ENCODE results near the gene GCNT2.

The GCNT2 gene

GRCh38 chr6:10626154-10626741 is 105.1 kb downstream of the GCNT2 start:
- Histone ChIP-seq H3K4me1 (ENCODE audit: control insufficient read depth in 1 of 2, insufficient read depth in 2 of 2, low read length in 2 of 2) (no peaks in the 10 kb centered on the region), H2AFZ (ENCODE audit: insufficient read depth, low read length, poor library complexity) (no peak overlapping the region), H3K79me2 (ENCODE audit: control insufficient read depth, insufficient read depth, low read length, poor library complexity) (no peaks in the 10 kb centered on the region), H2BK120ac (ENCODE audit: insufficient read depth, low read length, poor library complexity) (no peak overlapping the region), H3K4me2 (ENCODE audit: low read length) (no peak overlapping the region), H3K27ac (ENCODE audit: low read depth, low read length) (no peak overlapping the region), H4K91ac (ENCODE audit: low read depth, low read length) (no peak overlapping the region), H3K4me3 (ENCODE audit: low read depth, low read length) (no peak overlapping the region), H3K18ac (ENCODE audit: low read length) (no peak overlapping the region), H3K9ac (ENCODE audit: low read length) (no peak overlapping the region), H4K8ac (ENCODE audit: low read depth, low read length) (no peak overlapping the region), H3K36me3 (ENCODE audit: control insufficient read depth in 1 of 2, insufficient read depth in 2 of 2, low read length in 2 of 2) (peaks cover 9 to 18% of the 10 kb centered on the region in 2 experiments), H3K4ac (ENCODE audit: low read depth, low read length) (no peak overlapping the region), H3K79me1 (ENCODE audit: low read length) (no peaks in the 10 kb centered on the region), H3K23ac (ENCODE audit: low read length) (no peak overlapping the region), H2BK12ac (ENCODE audit: low read length) (no peak overlapping the region), H3K9me3 (ENCODE audit: insufficient read depth, low read depth, low read length) (no peaks in the 10 kb centered on the region), H2BK5ac (ENCODE audit: low read depth, low read length, poor library complexity) (no peak overlapping the region), H4K12ac (ENCODE audit: low read depth, low read length) (no peak overlapping the region), H2AK5ac (ENCODE audit: low read length) (no peak overlapping the region), H3K14ac (ENCODE audit: low read length) (no peak overlapping the region), H3K27me3 (ENCODE audit: insufficient read depth, low read length) (no peaks in the 10 kb centered on the region)
- peak; percentile 45 to 81 for DNase-seq
- no CpG with 5 or more reads among the region's 9 CpGs for WGBS (ENCODE audit: extremely low coverage, insufficient coverage, insufficient read length)

- no peak overlapping the region for H3K9ac ChIP-seq (ENCODE audit: low read length)
- H3K14ac ChIP-seq (ENCODE audit: low read length): no peak overlapping the region
- no peaks in the 10 kb centered on the region for H3K4me1 ChIP-seq (ENCODE audit: control insufficient read depth in 1 of 2, insufficient read depth in 2 of 2, low read length in 2 of 2)
- no peak overlapping the region for H2AFZ ChIP-seq (ENCODE audit: insufficient read depth, low read length, poor library complexity)
- no peak overlapping the region for H3K27ac ChIP-seq (ENCODE audit: low read depth, low read length)
- H3K4me2 ChIP-seq (ENCODE audit: low read length): no peak overlapping the region
- H2BK5ac ChIP-seq (ENCODE audit: low read depth, low read length, poor library complexity): no peak overlapping the region
- no peaks in the 10 kb centered on the region for H3K27me3 ChIP-seq (ENCODE audit: insufficient read depth, low read length)
- no CpG with 5 or more reads among the region's 1 CpG for WGBS (ENCODE audit: extremely low coverage, insufficient coverage, insufficient read length)
- H4K8ac ChIP-seq (ENCODE audit: low read depth, low read length): no peak overlapping the region
- H3K18ac ChIP-seq (ENCODE audit: low read length): no peak overlapping the region
- H2BK120ac ChIP-seq (ENCODE audit: insufficient read depth, low read length, poor library complexity): no peak overlapping the region
- H3K9me3 ChIP-seq (ENCODE audit: insufficient read depth, low read depth, low read length): no peaks in the 10 kb centered on the region
- H2BK12ac ChIP-seq (ENCODE audit: low read length): no peak overlapping the region
- H3K4me3 ChIP-seq (ENCODE audit: low read depth, low read length): no peak overlapping the region
- H2AK5ac ChIP-seq (ENCODE audit: low read length): no peak overlapping the region
- no peak overlapping the region for H4K12ac ChIP-seq (ENCODE audit: low read depth, low read length)
- no peak for DNase-seq
- no peaks in the 10 kb centered on the region for H3K79me1 ChIP-seq (ENCODE audit: low read length)
- no peak overlapping the region for H3K23ac ChIP-seq (ENCODE audit: low read length)
- H3K79me2 ChIP-seq (ENCODE audit: control insufficient read depth, insufficient read depth, low read length, poor library complexity): no peaks in the 10 kb centered on the region
- no peak overlapping the region for H3K4ac ChIP-seq (ENCODE audit: low read depth, low read length)
- H3K36me3 ChIP-seq (ENCODE audit: control insufficient read depth in 1 of 2, insufficient read depth in 2 of 2, low read length in 2 of 2): peaks cover 3 to 9% of the 10 kb centered on the region in 2 experiments
- H4K91ac ChIP-seq (ENCODE audit: low read depth, low read length): no peak overlapping the region
Observed at GRCh38 chr6:10627800-10628199, 106.6 kb downstream of the GCNT2 start.

GRCh38 chr6:10630178-10630577 is 109.0 kb downstream of the GCNT2 start:
- H3K4me3 ChIP-seq (ENCODE audit: low read depth, low read length): no peak overlapping the region
- H3K14ac ChIP-seq (ENCODE audit: low read length): no peak overlapping the region
- DNase-seq: peak in 1 of 2 donors; percentile 42
- H3K79me2 ChIP-seq (ENCODE audit: control insufficient read depth, insufficient read depth, low read length, poor library complexity): no peaks in the 10 kb centered on the region
- H2AFZ ChIP-seq (ENCODE audit: insufficient read depth, low read length, poor library complexity): no peak overlapping the region
- H3K4ac ChIP-seq (ENCODE audit: low read depth, low read length): no peak overlapping the region
- no peak overlapping the region for H3K23ac ChIP-seq (ENCODE audit: low read length)
- no peak overlapping the region for H4K8ac ChIP-seq (ENCODE audit: low read depth, low read length)
- no peak overlapping the region for H4K12ac ChIP-seq (ENCODE audit: low read depth, low read length)
- no peak overlapping the region for H2BK120ac ChIP-seq (ENCODE audit: insufficient read depth, low read length, poor library complexity)
- no peak overlapping the region for H3K4me2 ChIP-seq (ENCODE audit: low read length)
- no peak overlapping the region for H2AK5ac ChIP-seq (ENCODE audit: low read length)
- H3K36me3 ChIP-seq (ENCODE audit: control insufficient read depth in 1 of 2, insufficient read depth in 2 of 2, low read length in 2 of 2): peaks cover 3 to 7% of the 10 kb centered on the region in 2 experiments
- peaks cover 2% of the 10 kb centered on the region for H3K79me1 ChIP-seq (ENCODE audit: low read length)
- H3K9me3 ChIP-seq (ENCODE audit: insufficient read depth, low read depth, low read length): no peaks in the 10 kb centered on the region
- no peak overlapping the region for H3K27ac ChIP-seq (ENCODE audit: low read depth, low read length)
- no peaks in the 10 kb centered on the region for H3K27me3 ChIP-seq (ENCODE audit: insufficient read depth, low read length)
- peaks cover 2 to 6% of the 10 kb centered on the region in 2 experiments for H3K4me1 ChIP-seq (ENCODE audit: control insufficient read depth in 1 of 2, insufficient read depth in 2 of 2, low read length in 2 of 2)
- WGBS (ENCODE audit: extremely low coverage, insufficient coverage, insufficient read length): no CpG with 5 or more reads among the region's 1 CpG
- no peak overlapping the region for H4K91ac ChIP-seq (ENCODE audit: low read depth, low read length)
- H2BK12ac ChIP-seq (ENCODE audit: low read length): no peak overlapping the region
- no peak overlapping the region for H2BK5ac ChIP-seq (ENCODE audit: low read depth, low read length, poor library complexity)
- no peak overlapping the region for H3K9ac ChIP-seq (ENCODE audit: low read length)
- no peak overlapping the region for H3K18ac ChIP-seq (ENCODE audit: low read length)

- no peak overlapping the region for H3K14ac ChIP-seq (ENCODE audit: low read length)
- no peak overlapping the region for H3K18ac ChIP-seq (ENCODE audit: low read length)
- no peak overlapping the region for H3K4me3 ChIP-seq (ENCODE audit: low read depth, low read length)
- no peak overlapping the region for H3K9ac ChIP-seq (ENCODE audit: low read length)
- H3K9me3 ChIP-seq (ENCODE audit: insufficient read depth, low read depth, low read length): no peaks in the 10 kb centered on the region
- WGBS (ENCODE audit: extremely low coverage, insufficient coverage, insufficient read length): no CpG with 5 or more reads among the region's 1 CpG
- no peak overlapping the region for H2AK5ac ChIP-seq (ENCODE audit: low read length)
- H3K79me2 ChIP-seq (ENCODE audit: control insufficient read depth, insufficient read depth, low read length, poor library complexity): no peaks in the 10 kb centered on the region
- no peak overlapping the region for H3K23ac ChIP-seq (ENCODE audit: low read length)
- peak; percentile 13 to 20 for DNase-seq
- no peak overlapping the region for H2BK12ac ChIP-seq (ENCODE audit: low read length)
- no peak overlapping the region for H4K8ac ChIP-seq (ENCODE audit: low read depth, low read length)
- no peak overlapping the region for H2BK120ac ChIP-seq (ENCODE audit: insufficient read depth, low read length, poor library complexity)
- no peak overlapping the region for H2BK5ac ChIP-seq (ENCODE audit: low read depth, low read length, poor library complexity)
- peaks cover 2 to 6% of the 10 kb centered on the region in 2 experiments for H3K4me1 ChIP-seq (ENCODE audit: control insufficient read depth in 1 of 2, insufficient read depth in 2 of 2, low read length in 2 of 2)
- H2AFZ ChIP-seq (ENCODE audit: insufficient read depth, low read length, poor library complexity): no peak overlapping the region
- H3K27me3 ChIP-seq (ENCODE audit: insufficient read depth, low read length): no peaks in the 10 kb centered on the region
- no peak overlapping the region for H4K91ac ChIP-seq (ENCODE audit: low read depth, low read length)
- peak overlapping the region; percentile 48 for H3K27ac ChIP-seq (ENCODE audit: low read depth, low read length)
- H3K4me2 ChIP-seq (ENCODE audit: low read length): no peak overlapping the region
- no peak overlapping the region for H4K12ac ChIP-seq (ENCODE audit: low read depth, low read length)
- H3K79me1 ChIP-seq (ENCODE audit: low read length): peaks cover 2% of the 10 kb centered on the region
- H3K36me3 ChIP-seq (ENCODE audit: control insufficient read depth in 1 of 2, insufficient read depth in 2 of 2, low read length in 2 of 2): peaks cover 3% of the 10 kb centered on the region in 2 experiments
- no peak overlapping the region for H3K4ac ChIP-seq (ENCODE audit: low read depth, low read length)
Observed at GRCh38 chr6:10633216-10633615, 112.1 kb downstream of the GCNT2 start.
